A673 (cell line): ENCODE measurements around the gene ARSB.

Experiments
- CTCF ChIP-seq: fragments of 300-800, 200-600 bp; sonication (generic); conservative IDR thresholded peaks from 2 replicates; pipeline ENCODE4 v1.5.1; 2017; ENCODE audit warnings: low read depth, mild to moderate bottlenecking, antibody characterized with exemption, low read length, moderate library complexity, mixed read lengths
- EZH2 ChIP-seq: fragments of 200-600 bp; sonication (generic); IDR thresholded peaks from 2 replicates; pipeline ENCODE4 v1.6.1; 2017; ENCODE audit warnings: borderline replicate concordance, low read depth, mild to moderate bottlenecking, mixed read lengths, antibody characterized with exemption, low read length; ENCODE audit not compliant: poor library complexity, severe bottlenecking

- no peak for TF ChIP-seq CTCF
- TF ChIP-seq EZH2, result no peak
Observed at GRCh38 chr5:78811121-78811817, 173.8 kb downstream of the ARSB start.
